AG09309 (cell line): ENCODE measurements around the gene TNP2.
"Not testable (repeated sequence)": the region's sequence is repeated elsewhere in the genome, so short reads cannot be mapped to it uniquely, and the experiment has no call there.

Experiments
- DNase-seq: peaks from one replicate; pipeline ENCODE4 v3.0.0-alpha.2; 2010; ENCODE audit warnings: low read depth
- H3K4me3 ChIP-seq: 2 replicates; pipeline ENCODE4 v1.5.1; 2011; ENCODE audit warnings: mild to moderate bottlenecking, low read depth, low read length, moderate library complexity; ENCODE audit not compliant: control insufficient read depth
- CTCF ChIP-seq: IDR thresholded peaks from 2 replicates; pipeline ENCODE4 v1.5.1; 2011; ENCODE audit warnings: mild to moderate bottlenecking, low read depth, low read length, inconsistent platforms; ENCODE audit not compliant: insufficient read depth, control insufficient read depth; ENCODE audit errors: missing control alignments

The TNP2 gene

GRCh38 chr16:11299865-11300559 lies 30.9 kb upstream of the TNP2 start:
- no peak for TF ChIP-seq CTCF

GRCh38 chr16:11298950-11299547 lies 29.9 kb upstream of the TNP2 start:
- not testable (repeated sequence) for H3K4me3 ChIP-seq, DNase-seq

More at GRCh38 chr16:11299865-11300559, 30.9 kb upstream of the TNP2 start:
- H3K4me3 ChIP-seq, result no peak overlapping the region
- DNase-seq, result no peak

- TF ChIP-seq CTCF, result no peak
- H3K4me3 ChIP-seq, result no peak overlapping the region
- no peak for DNase-seq
Observed at GRCh38 chr16:11298143-11298900, 29.2 kb upstream of the TNP2 start.

GRCh38 chr16:11297492-11298142 lies 28.5 kb upstream of the TNP2 start:
- DNase-seq, result peak; percentile 25
- peak overlapping the region; percentile 4; the same call in 1 of the 2 replicates for H3K4me3 ChIP-seq
- no peak for TF ChIP-seq CTCF

GRCh38 chr16:11296706-11297491 lies 27.8 kb upstream of the TNP2 start:
- no peak for TF ChIP-seq CTCF
- no peak overlapping the region for H3K4me3 ChIP-seq
- DNase-seq, result no peak

GRCh38 chr16:11296351-11296705 lies 27.2 kb upstream of the TNP2 start:
- DNase-seq, result no peak
- TF ChIP-seq CTCF, result no peak
- no peak overlapping the region for H3K4me3 ChIP-seq
